IMR-90 (cell line): Measurements from ENCODE around the gene METTL25.

ENCODE experiments used
- BHLHE40 ChIP-seq: fragments of 150-350 bp; IDR thresholded peaks from 2 replicates; pipeline ENCODE4 v1.6.1; 2016; ENCODE audit warnings: mild to moderate bottlenecking, low read depth, low read length
- CEBPB ChIP-seq: IDR thresholded peaks from 2 replicates; pipeline ENCODE4 v1.6.1; 2012; ENCODE audit warnings: low read depth, low read length, improper control_type of control experiment
- CTCF ChIP-seq: conservative IDR thresholded peaks from 2 replicates; pipeline ENCODE4 v1.5.1; 2012; ENCODE audit warnings: mild to moderate bottlenecking, low read depth, low read length, improper control_type of control experiment
- MAZ ChIP-seq: IDR thresholded peaks from 2 replicates; pipeline ENCODE4 v1.6.1; 2012; ENCODE audit warnings: low read depth, mild to moderate bottlenecking, low read length, improper control_type of control experiment, moderate library complexity, borderline replicate concordance
- POLR2A ChIP-seq: IDR thresholded peaks from 2 replicates; pipeline ENCODE4 v1.6.1; 2012; ENCODE audit warnings: mild to moderate bottlenecking, low read depth, low read length
- RAD21 ChIP-seq: IDR thresholded peaks from 2 replicates; pipeline ENCODE4 v1.6.1; 2012; ENCODE audit warnings: low read length, improper control_type of control experiment
- RCOR1 ChIP-seq: IDR thresholded peaks from 2 replicates; pipeline ENCODE4 v1.6.1; 2012; ENCODE audit warnings: mild to moderate bottlenecking, low read length, improper control_type of control experiment; ENCODE audit not compliant: insufficient replicate concordance
- RFX5 ChIP-seq: IDR thresholded peaks from 2 replicates; pipeline ENCODE4 v1.8.0; 2012; ENCODE audit warnings: low read depth, mild to moderate bottlenecking, low read length, moderate library complexity
- USF2 ChIP-seq: fragments of 150-350 bp; IDR thresholded peaks from 2 replicates; pipeline ENCODE4 v1.6.1; 2017; ENCODE audit warnings: mild to moderate bottlenecking, antibody characterized with exemption, low read length, low read depth
- TF ChIP-seq, protein P1 (sequence below): fragments of 150-350 bp; IDR thresholded peaks from 2 replicates; pipeline ENCODE4 v1.6.1; 2016; ENCODE audit warnings: low read depth, mild to moderate bottlenecking, low read length, moderate library complexity, borderline replicate concordance

GRCh38 chr12:82515652-82516051, 157.3 kb downstream of the METTL25 start:
- TF ChIP-seq CTCF = no peak
- no peak for TF ChIP-seq POLR2A
- TF ChIP-seq USF2 = no peak
- no peak for TF ChIP-seq RAD21
- TF ChIP-seq, protein P1, sequence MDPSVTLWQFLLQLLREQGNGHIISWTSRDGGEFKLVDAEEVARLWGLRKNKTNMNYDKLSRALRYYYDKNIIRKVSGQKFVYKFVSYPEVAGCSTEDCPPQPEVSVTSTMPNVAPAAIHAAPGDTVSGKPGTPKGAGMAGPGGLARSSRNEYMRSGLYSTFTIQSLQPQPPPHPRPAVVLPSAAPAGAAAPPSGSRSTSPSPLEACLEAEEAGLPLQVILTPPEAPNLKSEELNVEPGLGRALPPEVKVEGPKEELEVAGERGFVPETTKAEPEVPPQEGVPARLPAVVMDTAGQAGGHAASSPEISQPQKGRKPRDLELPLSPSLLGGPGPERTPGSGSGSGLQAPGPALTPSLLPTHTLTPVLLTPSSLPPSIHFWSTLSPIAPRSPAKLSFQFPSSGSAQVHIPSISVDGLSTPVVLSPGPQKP = no peak
- no peak for TF ChIP-seq CEBPB
- TF ChIP-seq RCOR1 = no peak
- no peak for TF ChIP-seq RFX5
- TF ChIP-seq BHLHE40 = no peak
- TF ChIP-seq MAZ = no peak
